DMS 273 (cell line): Measurements from ENCODE around the gene HSD17B4.
"Not testable (repeated sequence)": the region's sequence is repeated elsewhere in the genome, so short reads cannot be mapped to it uniquely, and the experiment has no call there.

Source experiments
- DNase-seq: peaks from one replicate; lab custom pipeline; 2025; ENCODE audit not compliant: unreplicated experiment; lab: John Stamatoyannopoulos, UW

The HSD17B4 gene

DNA sequence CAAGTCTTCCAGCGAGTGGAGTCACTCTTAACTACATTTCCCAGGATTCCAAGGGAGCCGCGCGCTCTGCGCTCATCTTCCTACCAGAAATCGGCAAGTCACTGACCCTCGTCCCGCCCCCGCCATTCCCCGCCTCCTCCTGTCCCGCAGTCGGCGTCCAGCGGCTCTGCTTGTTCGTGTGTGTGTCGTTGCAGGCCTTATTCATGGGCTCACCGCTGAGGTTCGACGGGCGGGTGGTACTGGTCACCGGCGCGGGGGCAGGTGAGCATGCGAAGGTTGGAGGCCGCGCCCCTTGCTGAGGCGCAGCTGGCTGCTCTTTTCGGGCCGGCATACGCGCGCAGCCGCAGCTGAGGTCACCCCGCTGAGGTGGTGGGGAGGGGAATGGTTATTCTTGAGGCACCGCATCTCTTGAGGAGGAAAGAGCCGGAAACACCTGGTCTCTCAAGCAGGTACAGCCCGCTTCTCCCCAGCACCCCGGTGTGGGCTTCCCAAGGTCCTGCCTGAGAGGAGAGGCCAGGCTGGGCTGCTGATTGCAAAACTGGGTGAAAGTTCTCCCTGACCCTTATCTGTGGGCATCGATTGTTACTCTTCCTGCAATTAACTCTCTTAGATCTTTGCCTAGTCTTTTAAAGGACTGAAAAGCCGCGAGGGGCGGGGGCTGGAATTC, at the start of gene HSD17B4:
HSD17B4 (plus strand) TSS at position 125 of the 667 bp plus-strand sequence; CDS start at position 204, 79 bp downstream.
- peak; percentile 96 for DNase-seq

GRCh38 chr5:119402555-119402954, 49.7 kb upstream of the HSD17B4 start:
- no peak for DNase-seq

DNA sequence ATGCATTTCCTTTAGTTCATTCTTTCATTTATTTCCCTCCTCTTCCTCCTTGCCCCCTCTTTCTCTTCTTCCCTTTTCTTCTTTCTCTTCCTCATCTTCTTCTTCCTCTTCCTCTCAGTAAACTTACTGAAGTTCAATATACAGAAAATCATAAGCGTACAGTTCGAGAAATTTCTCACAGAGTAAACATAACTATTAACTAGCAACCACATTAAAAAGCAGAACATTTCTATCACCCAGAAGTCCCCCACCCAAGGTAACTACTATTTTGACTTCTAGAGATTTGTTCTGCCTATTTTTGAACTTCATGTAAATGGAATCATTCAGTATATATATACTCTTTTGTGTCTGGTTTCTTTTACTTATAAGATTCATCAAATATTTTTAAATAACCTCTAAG, 48.3 kb upstream of the HSD17B4 start:
- no peak for DNase-seq

GRCh38 chr5:119405419-119405818, 46.9 kb upstream of the HSD17B4 start:
- DNase-seq = no peak

DNA sequence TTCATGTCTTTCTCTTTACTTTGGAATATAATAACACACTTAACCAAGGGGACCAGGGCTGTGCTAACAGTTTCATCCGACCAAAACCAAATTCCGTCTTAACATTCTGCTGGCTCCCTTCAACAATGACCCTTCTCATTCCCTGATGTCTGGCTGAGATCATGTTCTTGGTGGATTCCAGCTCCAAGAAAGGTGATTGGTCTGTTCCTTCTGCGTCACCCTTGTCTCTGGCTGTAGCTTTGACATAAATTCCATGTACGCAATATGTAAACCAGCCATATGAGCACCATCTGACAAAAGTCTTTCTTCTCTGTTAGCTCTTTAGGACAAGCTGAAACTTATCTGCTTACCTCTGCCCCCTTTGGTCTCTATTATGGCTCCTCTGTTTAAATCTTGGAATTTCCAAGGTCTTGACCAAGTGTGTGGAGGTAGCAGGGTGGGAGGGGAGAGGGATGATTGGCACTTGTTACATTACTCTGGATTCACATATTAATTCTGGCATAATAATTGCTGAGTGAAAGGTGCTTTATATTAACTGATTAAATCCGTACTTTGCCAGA, 45.7 kb upstream of the HSD17B4 start:
- no peak for DNase-seq

DNA sequence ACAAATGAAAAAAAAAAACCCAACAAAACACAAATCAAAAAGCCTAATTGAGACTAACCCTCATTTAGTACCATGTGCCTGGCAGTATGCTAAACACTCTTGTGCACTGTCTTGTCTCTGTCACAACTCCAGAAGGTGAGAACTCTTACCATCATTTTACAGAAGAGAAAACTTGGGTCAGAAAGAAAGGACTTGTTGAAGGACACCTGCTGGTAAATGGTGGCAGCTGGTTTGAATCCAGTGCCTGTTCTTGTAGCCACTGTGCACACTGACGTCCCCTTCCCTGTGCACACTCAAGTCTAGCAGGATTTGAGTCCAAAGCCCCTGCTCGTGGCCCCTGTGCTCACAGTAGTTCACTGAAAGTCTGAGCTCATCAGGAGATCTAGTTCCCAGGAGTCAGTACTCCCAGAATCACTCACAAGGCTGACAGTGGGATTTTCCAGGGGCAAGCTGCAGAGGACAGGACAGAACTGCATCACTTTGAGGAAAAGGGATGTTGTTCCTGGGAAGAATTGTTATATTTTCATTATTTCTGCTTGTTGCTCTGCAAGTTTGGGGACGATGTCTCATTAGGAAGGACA, 43.0 kb upstream of the HSD17B4 start:
- no peak for DNase-seq

DNA sequence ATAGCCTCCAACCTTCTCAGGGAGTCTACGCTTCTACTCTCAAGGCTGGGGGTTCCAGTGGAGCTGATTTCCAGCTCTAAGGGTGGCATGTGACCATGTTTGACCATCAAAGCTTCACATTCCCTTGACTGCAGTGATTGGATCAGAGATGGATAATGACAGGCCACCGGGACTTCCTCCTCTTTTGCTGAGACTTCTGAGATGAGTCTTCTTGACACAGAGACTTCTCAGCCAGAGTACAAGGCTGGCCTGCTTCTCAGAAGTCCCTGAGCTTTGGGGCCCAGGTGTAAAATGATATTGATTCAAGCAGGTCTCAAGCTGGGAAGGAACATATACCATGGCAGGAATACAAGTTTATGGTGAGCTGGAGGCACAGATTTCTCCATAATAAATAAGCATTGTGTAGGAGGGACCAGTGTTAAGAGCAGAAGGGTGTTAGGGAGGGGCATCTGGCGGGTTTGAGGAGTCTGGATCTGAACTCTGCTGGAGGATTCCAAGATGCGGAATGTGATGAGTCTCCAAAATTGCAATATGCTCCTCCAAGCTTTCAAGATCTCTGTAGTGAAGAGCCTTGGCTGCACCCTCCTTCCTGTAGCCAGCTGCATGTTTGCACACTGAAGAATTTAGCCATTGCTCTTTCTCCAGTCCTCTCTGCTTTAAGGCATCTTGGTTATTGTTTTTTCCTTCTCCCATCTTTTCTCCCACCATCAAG, 41.7 kb upstream of the HSD17B4 start:
- no peak for DNase-seq

- peak; percentile 84 for DNase-seq
Observed at GRCh38 chr5:119411361-119412278, 40.7 kb upstream of the HSD17B4 start.

DNA sequence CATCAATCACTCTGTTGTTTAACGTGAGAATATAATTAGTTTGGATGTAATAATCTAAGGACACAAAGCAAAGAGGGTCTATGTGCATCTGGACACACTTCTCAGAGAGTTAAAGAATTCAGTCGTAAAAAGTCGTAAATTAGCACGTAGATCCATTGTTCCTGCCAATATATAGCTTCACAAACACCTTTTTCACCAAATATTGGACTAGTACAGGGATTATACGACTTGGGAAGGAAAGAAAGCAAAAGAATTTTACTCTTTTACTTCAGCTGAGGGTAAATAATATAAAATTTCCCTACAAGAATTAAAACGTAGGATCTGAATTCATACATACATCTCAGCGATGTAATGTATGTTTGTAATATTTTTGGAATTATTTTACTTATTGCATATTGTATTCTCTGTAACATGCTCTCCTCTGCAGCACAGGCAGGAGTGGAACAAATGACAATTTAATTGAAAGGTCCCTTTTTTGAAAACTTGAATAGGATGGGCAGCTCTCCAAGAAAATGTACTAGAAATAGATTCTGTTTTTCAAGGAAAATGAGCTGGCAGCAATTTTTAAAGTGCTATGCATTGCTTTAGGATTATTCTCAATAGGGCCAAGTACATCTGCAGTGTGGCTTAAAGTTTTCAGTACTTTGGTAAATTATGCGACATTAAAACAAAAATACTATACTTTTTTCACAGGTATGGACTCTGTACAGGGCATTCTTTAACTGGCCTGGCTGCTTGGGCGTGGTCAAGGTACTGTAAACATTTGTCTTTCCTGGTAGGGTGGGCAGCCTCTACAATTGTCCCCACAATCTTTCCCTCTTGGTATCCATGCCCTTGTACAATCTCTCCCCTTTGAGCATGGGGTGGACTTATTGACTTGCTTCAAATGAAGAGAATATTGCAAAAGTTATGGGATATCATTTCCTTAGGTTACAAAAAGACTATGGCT, 39.7 kb upstream of the HSD17B4 start:
- no peak for DNase-seq

DNA sequence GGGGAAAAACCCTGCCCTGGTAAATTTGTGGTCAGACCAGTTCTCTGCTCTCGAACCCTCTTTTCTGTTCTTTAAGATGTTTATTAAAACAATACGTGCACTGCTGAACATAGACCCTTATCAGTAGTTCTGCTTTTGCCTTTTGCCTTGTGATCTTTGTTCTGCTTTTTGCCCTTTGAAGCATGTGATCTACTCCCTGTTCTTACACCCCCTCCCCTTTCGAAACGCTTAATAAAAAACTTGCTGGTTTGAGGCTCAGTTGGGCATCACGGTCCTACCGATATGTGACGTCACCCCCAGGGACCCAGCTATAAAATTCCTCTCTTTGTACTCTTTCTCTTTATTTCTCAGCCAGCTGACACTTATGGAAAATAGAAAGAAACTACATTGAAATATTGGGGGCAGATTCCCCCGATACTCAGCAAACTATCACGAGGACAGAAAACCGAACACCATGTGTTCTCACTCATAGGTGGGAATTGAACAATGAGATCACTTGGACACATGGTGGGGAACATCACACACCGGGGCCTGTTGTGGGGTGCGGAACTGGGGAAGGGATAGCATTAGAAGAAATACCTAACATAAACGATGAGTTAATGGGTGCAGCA, 38.1 kb upstream of the HSD17B4 start:
- DNase-seq = not testable (repeated sequence)

GRCh38 chr5:119417891-119418605, 34.2 kb upstream of the HSD17B4 start:
- DNase-seq = peak; percentile 8

GRCh38 chr5:119418606-119419100, 33.6 kb upstream of the HSD17B4 start:
- DNase-seq = peak; percentile 5

DNA sequence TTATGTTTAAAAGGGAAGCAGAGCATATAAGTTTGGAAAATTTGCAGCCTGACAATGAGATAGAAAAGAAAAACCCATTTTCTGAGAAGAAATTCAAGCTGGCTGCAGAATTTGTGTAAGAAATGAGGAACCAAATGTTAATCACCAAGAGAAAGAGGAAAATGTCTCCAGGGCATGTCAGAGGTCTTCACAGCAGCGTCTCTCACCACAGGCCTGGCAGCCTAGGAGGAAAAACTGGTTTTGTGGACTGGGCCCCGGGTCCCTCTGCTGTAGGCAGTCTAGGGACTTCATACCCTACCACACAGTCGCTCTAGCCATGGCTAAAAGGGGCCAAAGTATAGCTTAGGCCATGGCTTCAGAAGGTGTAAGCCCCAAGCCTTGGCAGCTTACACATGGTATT, 32.1 kb upstream of the HSD17B4 start:
- no peak for DNase-seq

GRCh38 chr5:119426057-119426456, 26.2 kb upstream of the HSD17B4 start:
- no peak for DNase-seq

GRCh38 chr5:119427060-119427459, 25.2 kb upstream of the HSD17B4 start:
- DNase-seq = no peak

GRCh38 chr5:119427596-119427995, 24.7 kb upstream of the HSD17B4 start:
- not testable (repeated sequence) for DNase-seq

DNA sequence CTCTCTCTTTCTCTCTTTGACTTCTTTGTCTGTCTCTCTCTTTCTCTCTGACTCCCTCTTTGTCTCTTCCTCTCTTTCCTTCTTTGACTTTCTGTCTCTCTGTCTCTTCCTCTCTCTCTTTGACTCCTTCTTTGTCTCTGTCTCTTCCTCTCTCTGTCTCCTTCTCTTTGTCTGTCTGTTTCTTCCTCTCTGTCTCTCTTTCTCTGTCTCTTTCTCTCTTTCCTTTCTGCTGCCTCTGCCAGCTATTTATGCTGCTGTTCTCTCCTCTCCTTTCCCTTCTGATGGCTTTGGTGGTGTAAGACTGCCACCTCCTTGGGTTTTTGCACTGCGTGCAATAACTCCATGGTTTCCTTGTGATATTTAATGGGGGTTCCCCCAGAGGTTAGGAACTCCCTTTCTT, 24.1 kb upstream of the HSD17B4 start:
- not testable (repeated sequence) for DNase-seq

DNA sequence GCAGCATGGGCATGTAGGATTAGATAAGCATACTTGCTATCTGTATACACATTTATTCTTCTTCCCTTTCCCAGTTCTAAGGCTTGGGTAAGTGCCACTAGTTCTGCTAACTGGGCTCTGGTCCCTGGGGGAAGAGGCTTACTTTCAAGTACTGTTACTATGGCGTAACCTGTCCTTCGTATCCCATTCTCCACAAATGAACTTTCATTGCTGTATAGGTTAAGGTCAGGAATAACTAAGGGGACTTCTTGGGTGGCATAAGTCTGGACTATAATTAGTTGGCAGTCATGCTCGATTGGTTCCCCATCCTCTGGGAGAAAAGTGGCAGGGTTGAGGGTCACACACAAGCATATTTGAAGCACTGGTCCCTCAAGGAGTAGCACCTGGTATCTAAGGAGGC, 23.7 kb upstream of the HSD17B4 start:
- DNase-seq = not testable (repeated sequence)
